SW 1271 (cell line): ENCODE measurements around the gene CHD1.

Experiments used
- DNase-seq, 2 experiments: peaks; one replicate each; lab custom pipeline; 2025; lab: John Stamatoyannopoulos, UW

Gene CHD1

GRCh38 chr5:98807806-98808205 is 121.0 kb downstream of the CHD1 start:
- no peak for DNase-seq

GRCh38 chr5:98805070-98805469 is 123.7 kb downstream of the CHD1 start:
- DNase-seq, result no peak

GRCh38 chr5:98804066-98804465 is 124.7 kb downstream of the CHD1 start:
- no peak for DNase-seq
